ENCODE results near the gene SNX9. TPM values are rescaled to one million over a fixed set of nuclear protein-coding genes. Genes with fewer than 3 reads are reported as not detected.
"Not testable (repeated sequence)": the region's sequence is repeated elsewhere in the genome, so short reads cannot be mapped to it uniquely, and the experiment has no call there.

SNX9 gene
- total RNA-seq (ENCODE audit: insufficient read depth, low replicate concordance) = 46.2 TPM

GRCh38 chr6:157823001-157823527, at the start of gene SNX9:
TSS of gene SNX9 (plus strand) at chr6:157823246. CDS start at chr6:157823435, 189 bp downstream.
- peak; percentile 78 for DNase-seq (ENCODE audit: low spot score)

- DNase-seq (ENCODE audit: low spot score) = no peak
These were observed 49.7 kb upstream of the SNX9 start for GRCh38 chr6:157773248-157773773.

- no peak for DNase-seq (ENCODE audit: low spot score)
These were observed 48.6 kb upstream of the SNX9 start for GRCh38 chr6:157774153-157775135.

- DNase-seq (ENCODE audit: low spot score) = no peak
These were observed 47.7 kb upstream of the SNX9 start for GRCh38 chr6:157775376-157775775.

- DNase-seq (ENCODE audit: low spot score) = no peak
These were observed 45.7 kb upstream of the SNX9 start for GRCh38 chr6:157777344-157777743.

GRCh38 chr6:157778719-157779118, 44.3 kb upstream of the SNX9 start:
- no peak for DNase-seq (ENCODE audit: low spot score)

- no peak for DNase-seq (ENCODE audit: low spot score)
These were observed 43.1 kb upstream of the SNX9 start for GRCh38 chr6:157779705-157780604.

- no peak for DNase-seq (ENCODE audit: low spot score)
These were observed 37.4 kb upstream of the SNX9 start for GRCh38 chr6:157785636-157786035.

- DNase-seq (ENCODE audit: low spot score) = no peak
These were observed 36.8 kb upstream of the SNX9 start for GRCh38 chr6:157786221-157786620.

GRCh38 chr6:157787080-157787479, 36.0 kb upstream of the SNX9 start:
- no peak for DNase-seq (ENCODE audit: low spot score)

GRCh38 chr6:157788180-157788579, 34.9 kb upstream of the SNX9 start:
- no peak for DNase-seq (ENCODE audit: low spot score)

- DNase-seq (ENCODE audit: low spot score) = no peak
These were observed 33.7 kb upstream of the SNX9 start for GRCh38 chr6:157789297-157789696.

- no peak for DNase-seq (ENCODE audit: low spot score)
These were observed 33.2 kb upstream of the SNX9 start for GRCh38 chr6:157789861-157790260.

GRCh38 chr6:157790548-157791160, 32.4 kb upstream of the SNX9 start:
- no peak for DNase-seq (ENCODE audit: low spot score)

- no peak for DNase-seq (ENCODE audit: low spot score)
These were observed 31.6 kb upstream of the SNX9 start for GRCh38 chr6:157791450-157791849.

- DNase-seq (ENCODE audit: low spot score) = no peak
These were observed 30.4 kb upstream of the SNX9 start for GRCh38 chr6:157792671-157793070.

GRCh38 chr6:157794012-157794411, 29.0 kb upstream of the SNX9 start:
- DNase-seq (ENCODE audit: low spot score) = not testable (repeated sequence)

- no peak for DNase-seq (ENCODE audit: low spot score)
These were observed 27.2 kb upstream of the SNX9 start for GRCh38 chr6:157795841-157796240.

GRCh38 chr6:157798851-157799250, 24.2 kb upstream of the SNX9 start:
- DNase-seq (ENCODE audit: low spot score) = no peak

- not testable (repeated sequence) for DNase-seq (ENCODE audit: low spot score)
These were observed 23.5 kb upstream of the SNX9 start for GRCh38 chr6:157799561-157799960.

Measured in umbilical cord (tissue), 2 donors.